ENCODE data around the gene KCNB1. TPM values are rescaled to one million over a fixed set of nuclear protein-coding genes. Genes with fewer than 3 reads are reported as not detected.
"Not testable (repeated sequence)": the region's sequence is repeated elsewhere in the genome, so short reads cannot be mapped to it uniquely, and the experiment has no call there.

KCNB1 gene
- total RNA-seq, 1 donor, result under 0.01 TPM

- Histone ChIP-seq H3K36me3 (ENCODE audit: insufficient read depth, low read length) (no peaks in the 10 kb centered on the region), H3K79me2 (ENCODE audit: insufficient read depth, low read length) (no peaks in the 10 kb centered on the region), H3K9me3 (ENCODE audit: low read depth, low read length) (no peaks in the 10 kb centered on the region), H2AFZ (ENCODE audit: low read length) (no peak overlapping the region), H3K4me1 (ENCODE audit: insufficient read depth, low read length) (peaks cover 3% of the 10 kb centered on the region), H4K20me1 (ENCODE audit: insufficient read depth, low read length) (no peaks in the 10 kb centered on the region), H3K4me2 (ENCODE audit: insufficient read depth, low read length) (no peak overlapping the region), H3K27me3 (ENCODE audit: insufficient read depth, low read length) (peaks cover 40% of the 10 kb centered on the region), H3K27ac (ENCODE audit: low read depth, low read length) (no peak overlapping the region), H3K4me3 (ENCODE audit: insufficient read depth, low read length) (no peak overlapping the region)
- no peak for DNase-seq (ENCODE audit: insufficient read length, low spot score, missing footprints)
- TF ChIP-seq CTCF (IDR thresholded peaks at IDR 0.05; ENCODE audit: extremely low read depth, low read depth, low read length), result no peak
Measured at GRCh38 chr20:49411221-49411925, 71.1 kb downstream of the KCNB1 start.

- H3K27me3 ChIP-seq (ENCODE audit: insufficient read depth, low read length), result peaks cover 30% of the 10 kb centered on the region
- not testable (repeated sequence) for H2AFZ ChIP-seq (ENCODE audit: low read length); H3K36me3 ChIP-seq (ENCODE audit: insufficient read depth, low read length); H3K79me2 ChIP-seq (ENCODE audit: insufficient read depth, low read length); H3K4me2 ChIP-seq (ENCODE audit: insufficient read depth, low read length); H3K9me3 ChIP-seq (ENCODE audit: low read depth, low read length); H3K4me3 ChIP-seq (ENCODE audit: insufficient read depth, low read length); H3K4me1 ChIP-seq (ENCODE audit: insufficient read depth, low read length); H3K27ac ChIP-seq (ENCODE audit: low read depth, low read length); DNase-seq (ENCODE audit: insufficient read length, low spot score, missing footprints); H4K20me1 ChIP-seq (ENCODE audit: insufficient read depth, low read length)
Measured at GRCh38 chr20:49409975-49410621, 72.4 kb downstream of the KCNB1 start.

GRCh38 chr20:49409302-49409974, 73.0 kb downstream of the KCNB1 start:
- DNase-seq (ENCODE audit: insufficient read length, low spot score, missing footprints), result no peak
- Histone ChIP-seq H3K36me3 (ENCODE audit: insufficient read depth, low read length) (no peaks in the 10 kb centered on the region), H4K20me1 (ENCODE audit: insufficient read depth, low read length) (no peaks in the 10 kb centered on the region), H3K4me1 (ENCODE audit: insufficient read depth, low read length) (peaks cover 3% of the 10 kb centered on the region), H3K79me2 (ENCODE audit: insufficient read depth, low read length) (no peaks in the 10 kb centered on the region), H3K9me3 (ENCODE audit: low read depth, low read length) (no peaks in the 10 kb centered on the region), H3K4me3 (ENCODE audit: insufficient read depth, low read length) (no peak overlapping the region), H3K4me2 (ENCODE audit: insufficient read depth, low read length) (no peak overlapping the region), H2AFZ (ENCODE audit: low read length) (no peak overlapping the region), H3K27ac (ENCODE audit: low read depth, low read length) (no peak overlapping the region), H3K27me3 (ENCODE audit: insufficient read depth, low read length) (peaks cover 24% of the 10 kb centered on the region)
- TF ChIP-seq CTCF (IDR thresholded peaks at IDR 0.05; ENCODE audit: extremely low read depth, low read depth, low read length), result no peak

- H3K4me2 ChIP-seq (ENCODE audit: insufficient read depth, low read length), result no peak overlapping the region
- peaks cover 16% of the 10 kb centered on the region for H3K27me3 ChIP-seq (ENCODE audit: insufficient read depth, low read length)
- no peak overlapping the region for H2AFZ ChIP-seq (ENCODE audit: low read length)
- no peak for TF ChIP-seq CTCF (IDR thresholded peaks at IDR 0.05; ENCODE audit: extremely low read depth, low read depth, low read length)
- H3K9me3 ChIP-seq (ENCODE audit: low read depth, low read length), result no peaks in the 10 kb centered on the region
- no peak for DNase-seq (ENCODE audit: insufficient read length, low spot score, missing footprints)
- no peak overlapping the region for H3K4me3 ChIP-seq (ENCODE audit: insufficient read depth, low read length)
- peaks cover 3% of the 10 kb centered on the region for H3K4me1 ChIP-seq (ENCODE audit: insufficient read depth, low read length)
- H4K20me1 ChIP-seq (ENCODE audit: insufficient read depth, low read length), result no peaks in the 10 kb centered on the region
- H3K79me2 ChIP-seq (ENCODE audit: insufficient read depth, low read length), result no peaks in the 10 kb centered on the region
- H3K27ac ChIP-seq (ENCODE audit: low read depth, low read length), result no peak overlapping the region
- no peaks in the 10 kb centered on the region for H3K36me3 ChIP-seq (ENCODE audit: insufficient read depth, low read length)
Measured at GRCh38 chr20:49408509-49409104, 73.9 kb downstream of the KCNB1 start.

Measured in osteoblast (primary cell).